GM23248 (cell line): ENCODE results near the gene PDE2A.

Experiments used
- EZH2 ChIP-seq: fragments of 200-600 bp; sonication (generic); IDR thresholded peaks from 2 replicates; pipeline ENCODE4 v1.6.1; 2018; ENCODE audit warnings: antibody characterized with exemption, mild to moderate bottlenecking; ENCODE audit not compliant: insufficient read depth, poor library complexity, severe bottlenecking
- EZH2phosphoT487 ChIP-seq: fragments of 200-600 bp; sonication (generic); IDR thresholded peaks from 2 replicates; pipeline ENCODE4 v1.6.1; 2018; ENCODE audit warnings: antibody characterized with exemption, moderate library complexity, mild to moderate bottlenecking, low read depth; ENCODE audit not compliant: insufficient read depth

- no peak for TF ChIP-seq EZH2
- TF ChIP-seq EZH2phosphoT487, result no peak
Measured at GRCh38 chr11:72705442-72706365, 31.5 kb upstream of the PDE2A start.
